CD4-positive, alpha-beta T cell treated with Interleukin-6 for 4 hours (primary cell): ENCODE data around the gene CHCHD3.
"Not testable (repeated sequence)": the region's sequence is repeated elsewhere in the genome, so short reads cannot be mapped to it uniquely, and the experiment has no call there.

Source experiments
- DNase-seq: peaks from one replicate; pipeline ENCODE4 v3.0.0-alpha.2; 2020; ENCODE audit warnings: mixed read lengths

Gene CHCHD3

DNA sequence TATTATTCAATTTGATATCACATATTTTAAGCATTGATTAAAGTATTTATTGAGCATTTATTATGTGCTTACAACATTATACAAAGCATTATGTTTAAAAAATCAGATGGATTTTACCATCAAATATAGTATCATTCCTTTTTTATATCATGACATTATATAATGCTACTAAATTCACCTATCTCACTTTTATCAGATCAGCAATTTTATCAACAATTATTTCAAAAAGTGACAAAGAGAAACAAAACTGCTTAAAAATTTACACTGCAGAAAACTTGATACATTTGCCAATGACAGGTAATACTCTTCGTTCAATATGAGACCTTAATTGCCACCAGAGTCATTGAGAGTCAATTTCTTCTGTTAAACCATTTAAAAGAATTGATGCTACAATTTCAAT lies 82.0 kb downstream of the CHCHD3 start:
- DNase-seq = no peak

DNA sequence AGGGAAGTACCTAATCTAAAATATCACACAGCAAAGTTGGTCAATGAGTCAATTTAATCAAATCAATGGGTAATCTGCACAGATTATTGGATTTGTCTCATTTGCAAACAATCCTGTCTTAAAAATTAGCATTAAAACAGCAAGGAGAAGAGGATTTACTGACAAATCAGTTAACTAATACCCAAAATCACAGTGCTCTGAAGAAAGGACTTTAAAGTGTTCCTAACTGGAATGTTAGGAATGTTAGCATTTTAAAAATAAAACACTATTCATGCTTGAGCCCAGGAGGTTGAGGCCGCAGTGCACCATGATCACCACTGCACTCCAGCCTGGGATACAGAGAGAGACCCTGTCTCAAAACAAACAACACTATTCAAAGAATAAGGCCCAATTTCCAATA lies 83.1 kb downstream of the CHCHD3 start:
- DNase-seq = no peak

DNA sequence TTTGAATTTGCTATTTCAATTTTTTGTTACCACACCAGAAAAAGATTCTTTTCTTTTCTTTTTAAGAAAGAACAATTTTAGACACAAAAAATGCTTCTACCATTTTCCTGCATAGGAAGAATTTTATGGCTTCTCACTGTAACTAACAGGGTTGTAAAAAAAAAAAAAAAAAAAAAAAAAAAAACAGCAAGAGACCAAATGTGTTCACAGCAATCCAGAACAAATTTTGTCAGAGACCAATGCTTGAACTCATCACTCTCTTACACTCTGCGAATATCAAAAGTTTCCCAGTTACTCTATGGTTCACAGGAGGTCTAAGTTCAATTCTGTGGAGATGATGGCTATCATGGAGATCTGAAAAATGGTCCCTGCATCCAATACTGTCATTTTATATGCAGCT lies 84.4 kb downstream of the CHCHD3 start:
- no peak for DNase-seq

DNA sequence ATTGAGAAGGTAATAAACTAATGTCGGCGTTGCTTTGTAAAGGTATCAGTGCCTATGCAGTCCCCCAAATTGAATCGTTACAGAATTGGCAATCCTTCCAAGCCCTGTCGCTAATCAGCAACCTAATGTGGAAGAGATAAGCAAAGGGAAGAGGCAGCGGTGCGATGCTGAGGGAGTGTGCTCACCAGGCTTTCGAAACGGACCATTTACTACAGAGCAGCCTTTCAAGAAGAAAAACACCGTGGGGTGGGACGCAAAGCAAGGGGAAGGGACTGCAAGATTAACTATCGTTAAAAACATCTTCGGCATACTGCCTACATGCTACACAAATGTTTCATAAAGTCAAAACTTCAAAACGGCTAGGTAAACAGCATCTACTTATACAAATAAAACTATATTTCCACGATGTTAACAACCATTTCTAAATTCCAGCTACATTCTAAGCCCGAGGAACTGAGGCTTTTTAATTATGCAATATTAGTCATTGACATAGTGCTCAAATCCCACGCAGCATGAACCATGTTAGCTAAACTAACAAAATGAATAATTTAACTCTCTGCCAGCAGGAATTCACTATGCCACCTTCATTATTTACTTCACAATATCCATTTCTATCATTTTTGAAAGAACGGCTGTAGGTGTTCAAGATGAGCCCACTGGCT lies 85.2 kb downstream of the CHCHD3 start:
- DNase-seq = no peak

DNA sequence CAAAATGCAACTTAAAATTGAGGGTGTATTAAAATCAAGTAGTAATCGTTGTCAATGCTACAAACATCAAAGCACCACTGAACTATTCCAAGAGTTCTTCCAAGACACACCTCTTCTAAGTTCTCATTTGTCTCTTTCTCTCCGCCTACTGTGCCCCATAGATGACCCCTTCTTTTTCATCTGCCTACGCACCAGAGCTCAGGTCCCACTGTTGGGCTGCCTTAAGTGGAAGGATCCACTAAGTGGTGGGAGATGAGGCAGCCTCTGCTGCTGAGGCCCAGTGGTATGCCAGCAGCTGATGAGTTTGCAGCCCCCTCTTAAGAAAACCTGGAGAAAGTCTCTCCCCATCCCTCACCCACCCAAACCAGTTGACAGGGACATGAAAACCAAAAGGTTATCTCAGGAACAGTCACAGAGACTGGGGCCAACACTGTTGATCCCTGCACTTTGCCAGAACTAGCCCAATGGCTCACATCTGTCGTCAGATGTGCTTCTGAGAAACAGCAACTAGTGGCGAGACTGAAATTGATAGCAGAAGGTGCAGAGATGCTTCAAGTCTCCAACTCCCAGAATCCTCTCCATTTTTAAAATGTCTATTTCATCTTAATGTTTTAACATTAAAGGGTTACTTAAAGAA lies 88.4 kb downstream of the CHCHD3 start:
- no peak for DNase-seq

DNA sequence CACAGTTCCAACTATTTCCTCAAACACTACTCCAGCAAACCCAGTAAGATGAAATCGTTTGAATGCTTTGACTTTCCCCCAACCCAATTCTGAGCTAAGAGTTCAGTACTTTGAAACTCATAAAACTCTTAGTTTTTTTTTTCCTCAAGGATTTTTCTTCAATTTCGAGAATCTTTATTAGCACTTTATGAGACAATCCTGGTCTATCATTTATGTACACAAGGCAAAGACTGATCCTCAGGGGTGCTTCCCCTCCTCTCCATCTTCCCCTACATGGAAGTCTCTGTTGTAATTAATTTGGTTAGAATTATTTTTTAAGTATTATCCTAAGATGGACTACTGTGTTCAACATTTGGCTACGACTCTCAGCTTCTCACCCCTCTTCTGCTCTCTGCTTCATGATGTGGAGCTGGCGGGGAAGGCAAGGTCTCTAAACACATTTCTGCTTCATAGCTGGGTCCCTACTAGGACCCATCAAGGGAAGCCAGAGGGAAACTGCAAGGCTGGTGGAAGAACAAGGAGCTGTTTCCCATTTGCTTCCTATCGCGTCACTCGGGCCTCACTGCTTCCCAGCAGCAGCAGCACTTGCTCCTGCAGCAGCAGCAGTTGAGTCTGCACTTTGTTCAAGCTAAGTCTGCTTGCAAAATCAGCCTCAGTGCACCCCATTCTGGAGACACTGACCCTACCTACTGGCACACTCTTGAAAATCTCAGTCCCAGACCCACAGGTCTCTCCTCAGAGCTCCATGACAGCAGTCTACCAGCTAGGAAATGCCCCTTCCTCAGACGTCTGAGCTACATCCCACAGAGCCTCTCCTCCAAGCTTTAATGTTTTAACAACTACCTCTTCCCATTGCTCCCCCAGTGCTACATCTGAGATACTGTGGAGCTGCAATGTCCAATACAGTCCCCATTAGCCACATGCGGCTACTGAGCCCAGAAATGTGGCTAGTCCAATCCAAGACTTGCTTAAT lies 90.0 kb downstream of the CHCHD3 start:
- no peak for DNase-seq

DNA sequence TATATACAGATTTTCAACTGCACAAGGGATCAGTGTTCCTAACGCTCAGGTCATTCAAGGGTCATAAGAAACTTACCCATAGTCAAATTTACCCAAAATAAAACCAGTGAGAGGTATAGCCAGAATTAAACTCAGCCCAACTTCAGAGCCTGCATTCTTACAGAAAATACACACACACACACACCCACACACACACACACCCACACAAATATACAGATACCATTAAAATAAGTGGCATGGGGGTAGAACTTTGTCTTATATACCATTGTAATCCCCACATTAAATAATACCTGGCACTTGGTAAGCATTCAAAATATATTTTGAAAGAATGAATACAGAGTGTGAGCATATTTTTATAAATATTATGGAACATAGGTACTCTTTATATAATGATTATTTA lies 93.8 kb downstream of the CHCHD3 start:
- DNase-seq = no peak

DNA sequence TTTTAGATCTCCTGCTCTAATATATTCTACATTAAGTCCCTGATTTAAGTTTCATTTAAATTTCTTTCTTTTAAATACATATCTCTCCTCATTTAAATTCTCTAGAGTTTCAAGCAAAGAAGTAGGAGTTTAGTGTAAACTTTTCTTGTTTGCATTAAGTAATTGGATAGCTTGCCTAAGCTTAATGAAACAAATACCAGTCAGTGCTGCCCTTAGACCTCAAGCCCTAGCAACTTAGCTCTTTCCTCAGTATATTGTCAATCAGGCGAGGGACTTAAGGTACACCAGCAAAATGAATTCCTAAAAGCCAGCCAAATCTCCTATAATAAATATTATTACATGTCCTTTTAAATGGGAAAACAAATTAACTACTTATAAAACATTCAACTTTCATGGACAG lies 101.5 kb downstream of the CHCHD3 start:
- no peak for DNase-seq

DNA sequence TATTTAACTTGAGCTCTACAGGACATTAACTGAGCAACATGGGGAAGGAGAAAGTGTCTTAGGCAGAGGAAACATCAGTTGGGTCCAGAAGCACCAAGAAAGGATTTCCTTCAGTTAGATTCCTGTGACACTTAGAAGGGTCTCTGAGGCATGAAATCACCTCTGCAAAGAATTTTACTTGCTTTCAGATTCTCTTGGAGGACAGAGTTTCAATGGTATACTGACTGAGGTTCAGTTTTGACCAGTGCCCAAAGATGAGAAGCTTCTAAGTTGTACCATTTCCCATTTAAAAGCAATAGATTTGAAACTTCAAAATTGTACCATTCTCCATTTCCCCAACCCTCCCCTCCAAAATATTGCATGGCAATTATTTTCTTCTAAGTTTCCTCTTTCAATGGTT lies 102.4 kb downstream of the CHCHD3 start:
- no peak for DNase-seq

DNA sequence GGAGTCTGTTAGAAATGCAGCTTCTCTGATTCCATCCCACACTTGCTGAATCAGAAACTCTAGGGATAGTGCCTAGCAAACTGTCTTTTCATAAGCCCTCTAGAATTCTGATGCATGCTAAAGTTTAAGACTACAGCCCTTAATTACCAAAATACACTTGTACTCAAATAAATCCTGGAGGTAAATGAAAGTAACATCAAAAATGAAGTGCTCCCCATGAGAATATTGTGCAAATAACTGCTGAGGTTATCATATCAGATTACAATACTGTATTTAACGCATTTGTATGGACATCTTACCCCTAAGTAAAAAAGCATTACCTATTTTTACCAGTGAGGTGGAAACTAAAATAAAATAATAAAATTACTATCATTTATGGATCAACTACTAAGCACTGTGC lies 104.7 kb downstream of the CHCHD3 start:
- DNase-seq = no peak

DNA sequence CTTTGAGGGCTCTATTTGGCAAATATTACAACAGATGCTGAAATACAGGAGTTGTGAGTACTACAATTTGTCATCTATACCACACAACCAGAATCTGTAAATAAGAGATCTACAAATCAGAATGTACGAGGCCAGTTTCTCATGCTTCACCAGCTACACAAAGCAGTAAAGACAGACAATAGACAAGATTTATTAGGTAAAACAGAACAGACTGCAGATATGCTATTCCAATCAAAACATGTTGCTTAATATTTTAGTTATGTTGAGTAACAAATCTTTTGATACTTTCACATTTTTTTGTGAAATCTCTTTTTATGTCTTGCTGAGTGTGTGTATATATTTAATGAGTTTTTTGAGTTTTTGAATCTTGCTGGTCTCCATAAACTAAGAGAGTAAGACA lies 109.1 kb downstream of the CHCHD3 start:
- DNase-seq = no peak

DNA sequence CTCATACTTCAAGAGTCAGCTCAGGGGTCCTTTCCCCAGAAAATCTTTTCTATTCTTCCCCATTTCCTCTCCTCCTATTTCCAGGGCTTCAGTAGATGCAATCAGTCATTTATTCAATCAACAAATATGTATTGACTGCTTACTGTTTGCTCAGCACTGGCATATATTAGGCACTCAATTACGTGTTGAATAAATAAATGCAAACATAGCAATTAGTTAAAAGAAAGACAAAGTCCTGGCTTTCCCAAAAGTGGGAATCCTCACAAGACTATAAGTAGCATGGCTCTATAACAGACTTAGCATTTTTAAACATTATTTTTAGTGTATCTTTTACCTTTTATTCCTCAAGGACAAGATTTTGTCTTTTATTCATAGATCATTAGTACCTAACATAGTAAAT lies 111.6 kb downstream of the CHCHD3 start:
- DNase-seq = no peak

DNA sequence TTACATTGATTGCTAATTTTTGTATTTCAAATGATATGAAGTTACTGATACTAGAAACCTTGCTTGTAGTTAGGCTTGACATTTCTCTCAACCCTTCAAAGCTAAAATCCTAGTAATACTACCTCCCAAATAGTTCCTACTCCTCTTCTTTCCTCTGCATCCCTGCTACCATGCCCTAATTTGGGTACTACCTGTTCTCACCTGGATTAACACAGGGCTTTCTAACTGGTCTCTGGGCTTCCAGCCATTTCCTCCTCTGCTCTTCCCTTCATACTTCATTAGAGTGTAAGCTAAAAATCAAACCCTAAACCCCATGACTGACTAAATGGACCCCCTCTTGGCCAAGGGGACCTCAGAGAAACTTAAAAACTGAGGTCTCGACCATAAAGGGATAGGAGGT lies 112.4 kb downstream of the CHCHD3 start:
- no peak for DNase-seq

DNA sequence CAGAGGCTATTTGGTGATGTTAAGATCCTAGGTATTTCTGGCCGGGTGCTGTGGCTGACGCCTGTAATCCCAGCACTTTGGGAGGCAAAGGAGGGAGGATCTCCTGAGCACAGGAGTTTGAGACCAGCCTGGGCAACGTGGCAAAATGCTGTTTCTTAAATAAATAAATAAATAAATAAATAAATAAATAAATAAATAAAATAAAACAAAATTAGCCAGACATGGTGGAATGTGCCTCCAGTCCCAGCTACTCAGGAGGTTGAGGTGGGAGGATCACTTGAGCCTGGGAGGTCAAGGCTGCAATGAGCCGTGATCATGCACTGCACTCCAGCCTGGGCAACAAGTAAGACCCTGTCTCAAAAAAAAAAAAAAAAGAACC lies 114.4 kb downstream of the CHCHD3 start:
- DNase-seq = not testable (repeated sequence)

DNA sequence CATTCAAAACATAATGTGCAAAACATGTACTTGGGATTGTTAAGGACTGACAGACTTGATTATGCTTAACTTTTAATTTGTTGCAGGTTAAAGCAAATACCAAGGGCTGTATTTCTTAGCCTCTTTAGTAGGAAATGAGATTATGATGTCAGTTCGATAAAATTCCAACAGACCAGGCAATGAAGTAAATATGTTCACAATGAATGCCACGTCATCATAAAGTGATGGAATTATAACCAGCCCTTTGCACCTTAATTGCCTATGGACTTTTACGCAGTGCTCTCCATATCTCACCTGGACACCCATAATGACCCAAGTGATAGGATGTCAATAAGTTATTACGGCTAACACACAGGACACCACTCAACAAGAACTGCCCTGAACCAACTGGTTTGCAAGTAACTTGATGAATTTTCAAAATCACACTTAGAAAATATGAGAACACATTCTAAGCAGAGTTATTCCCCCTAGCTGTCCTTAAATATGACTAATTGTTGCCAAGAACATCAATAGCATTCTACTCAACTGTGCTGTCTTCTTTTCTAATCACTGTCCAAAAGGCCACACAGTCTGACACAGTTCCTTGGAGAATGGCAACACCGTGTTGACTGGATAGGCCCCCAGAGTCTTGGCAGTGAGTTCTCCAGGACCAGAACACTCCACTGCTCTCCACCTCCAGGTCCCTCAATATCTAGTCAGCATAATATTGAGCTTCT lies 115.0 kb downstream of the CHCHD3 start:
- DNase-seq = no peak

DNA sequence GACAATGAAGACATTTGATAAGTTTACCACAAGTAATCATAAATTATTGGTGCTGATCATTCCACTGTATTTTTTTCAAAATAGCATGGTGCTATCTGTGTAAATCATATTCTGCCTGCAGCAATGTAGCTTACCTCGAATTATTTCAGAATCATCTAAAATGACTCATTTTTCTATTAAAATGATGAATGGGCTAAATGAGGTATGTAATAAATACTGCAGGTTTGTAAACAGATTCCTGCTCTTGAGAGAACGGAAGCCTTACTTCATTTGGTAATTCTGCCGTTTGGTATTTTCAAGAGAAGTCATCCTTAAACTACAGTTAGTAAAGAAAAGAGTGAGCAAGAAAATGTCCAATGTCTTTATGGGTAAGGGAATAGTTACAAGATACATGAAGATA lies 115.9 kb downstream of the CHCHD3 start:
- DNase-seq = no peak

DNA sequence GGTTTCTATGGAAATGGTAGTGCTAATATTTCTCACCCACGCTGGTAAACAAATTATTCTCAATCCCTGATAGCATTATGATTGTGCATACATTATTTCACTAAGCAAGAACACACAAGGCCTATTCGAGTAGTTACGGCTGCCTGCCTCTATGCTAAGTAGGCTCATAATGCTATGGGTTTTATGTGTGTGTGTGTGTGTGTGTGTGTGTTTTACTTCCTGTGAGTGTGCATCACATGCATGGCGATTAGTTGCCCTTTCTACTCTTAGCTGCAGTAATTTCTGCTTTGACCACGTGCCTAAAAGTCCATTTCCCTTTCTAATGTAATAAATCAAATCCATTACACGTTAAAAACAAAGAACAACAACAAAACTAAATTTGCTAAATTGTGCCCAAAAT lies 117.0 kb downstream of the CHCHD3 start:
- DNase-seq = no peak

DNA sequence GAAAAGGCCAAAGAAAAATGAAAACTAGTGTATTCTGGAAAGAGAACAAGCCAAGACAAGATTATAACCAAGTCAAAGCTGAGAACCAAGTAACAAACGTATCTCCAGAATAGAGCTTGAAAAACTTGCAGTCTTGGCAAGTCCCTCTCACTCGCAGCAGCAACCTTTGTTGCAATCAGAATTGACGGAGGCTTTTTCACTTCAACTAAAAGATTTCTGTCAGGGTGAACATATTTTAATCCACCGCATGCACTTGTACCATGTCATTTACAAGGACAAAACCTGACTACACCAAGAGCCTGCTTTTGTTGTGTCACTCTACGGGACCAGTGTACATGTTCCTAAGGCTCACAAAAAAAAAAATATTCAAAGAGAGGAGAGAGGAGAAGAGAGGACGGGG lies 122.0 kb downstream of the CHCHD3 start:
- DNase-seq = no peak

DNA sequence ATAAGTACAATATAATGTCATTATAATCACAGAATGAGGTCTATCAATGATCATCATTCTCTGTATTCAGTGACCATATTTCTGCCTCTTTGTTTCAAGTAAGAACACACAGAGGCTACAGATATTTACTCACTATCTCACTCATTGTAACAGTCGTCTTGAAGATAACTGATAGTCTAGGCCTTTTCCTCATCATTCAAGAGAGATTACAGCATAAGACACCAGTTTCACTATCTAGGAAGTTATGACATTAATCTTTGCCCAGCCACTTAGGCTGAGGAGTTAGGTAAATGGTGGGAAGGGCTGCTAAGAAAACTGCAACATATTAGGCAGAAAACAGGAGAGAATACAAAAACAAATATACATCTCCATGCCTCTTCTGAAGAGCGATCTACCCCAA lies 125.3 kb downstream of the CHCHD3 start:
- no peak for DNase-seq

DNA sequence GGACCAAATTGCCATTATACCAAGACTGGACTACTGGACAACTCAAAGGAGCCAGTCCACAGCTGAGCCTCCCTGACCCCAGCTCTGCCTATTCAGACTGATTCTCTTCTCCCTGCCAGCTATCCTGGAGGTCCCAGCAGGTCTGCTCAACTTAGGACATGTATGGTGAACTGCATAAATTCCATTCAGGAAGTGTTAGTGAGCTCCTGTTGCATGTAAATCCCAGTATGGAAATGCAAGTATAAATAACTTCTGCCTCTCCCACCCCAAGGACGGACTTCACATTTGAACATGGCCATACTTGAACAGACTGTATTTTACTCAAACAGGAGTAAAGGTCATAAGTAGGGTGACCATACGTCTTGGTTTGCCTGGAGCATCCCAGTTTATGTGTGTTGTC lies 128.4 kb downstream of the CHCHD3 start:
- no peak for DNase-seq

DNA sequence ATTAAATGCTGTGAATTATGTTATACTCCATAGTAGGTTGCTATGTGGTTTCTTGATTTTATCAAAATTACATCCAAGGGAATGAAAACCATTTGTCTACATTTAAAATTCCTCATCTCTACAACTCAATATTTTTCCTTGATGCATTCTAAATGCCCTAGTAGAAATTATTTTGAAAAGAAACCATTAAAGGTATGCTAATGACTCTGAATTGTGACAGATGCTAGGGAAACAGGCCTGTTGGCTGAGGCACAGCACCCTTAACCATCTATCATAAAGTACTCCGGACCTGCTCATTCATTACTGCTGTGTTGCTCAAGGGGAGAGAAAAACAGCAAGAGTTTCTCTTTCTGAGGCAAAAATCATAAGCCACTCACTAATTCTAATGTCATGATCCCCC lies 131.2 kb downstream of the CHCHD3 start:
- DNase-seq = no peak

DNA sequence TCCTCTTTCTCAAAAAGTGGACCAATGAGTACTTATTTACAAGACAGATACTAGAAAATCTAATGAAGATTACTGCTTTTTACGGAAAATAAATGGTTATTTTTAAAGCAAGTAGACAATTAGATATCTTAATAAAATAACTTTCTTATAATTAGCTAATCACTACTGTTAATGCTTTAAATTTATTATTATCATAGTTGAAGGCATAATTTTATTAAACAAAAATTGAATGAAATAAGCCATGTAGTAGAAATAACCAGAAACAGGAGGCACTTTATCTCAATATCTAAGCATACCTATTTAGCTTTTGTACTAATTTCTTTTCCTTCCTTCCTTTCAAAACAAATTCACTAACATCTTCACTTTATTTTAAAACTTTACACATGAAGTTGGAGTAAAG lies 134.9 kb downstream of the CHCHD3 start:
- no peak for DNase-seq

DNA sequence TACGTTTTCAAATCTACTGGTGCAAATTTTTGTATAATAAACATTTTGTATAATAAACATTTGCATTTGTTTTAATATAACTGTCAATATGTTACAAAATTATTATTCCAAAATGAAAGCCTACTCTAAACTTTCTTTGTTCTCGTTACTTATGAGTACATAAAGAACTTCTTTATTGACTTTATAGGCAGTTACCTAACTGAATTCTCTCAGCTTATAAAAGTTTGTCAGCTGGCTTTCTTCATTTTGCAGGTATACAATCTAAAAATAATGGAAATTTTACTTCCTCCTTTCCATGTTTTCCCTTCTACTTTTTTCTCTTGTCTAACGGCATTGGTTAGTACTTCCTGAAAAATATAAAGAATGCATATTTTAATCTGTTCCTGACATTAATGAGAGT lies 137.1 kb downstream of the CHCHD3 start:
- no peak for DNase-seq
